ENCODE results near the gene SMG6.

- TF ChIP-seq GATA2 (IDR thresholded peaks at IDR 0.05; ENCODE audit: low read depth, low read length): no peak
- no peak for TF ChIP-seq GATA3 (IDR thresholded peaks at IDR 0.05; ENCODE audit: low read depth, low read length)
Observed at GRCh38 chr17:2177235-2177811, 126.3 kb downstream of the SMG6 start.

Data from SH-SY5Y (cell line).